ENCODE results near the gene PRR33. TPM values are rescaled to one million over a fixed set of nuclear protein-coding genes. Genes with fewer than 3 reads are reported as not detected.
"Not testable (repeated sequence)": the region's sequence is repeated elsewhere in the genome, so short reads cannot be mapped to it uniquely, and the experiment has no call there.

PRR33 gene
- not detected for total RNA-seq
- long read RNA-seq: 0 reads

- ATAC-seq (no peak), DNase-seq (no peak)
- intact Hi-C loops (cut with DNase I, micrococcal nuclease): loop anchor here (2.0 to 10.0 kb wide), 2 partner anchors 25 to 53 kb away; partner anchors contain the start of gene MRPL23 (in 1 of the 2)
These were observed at the start of gene PRR33 for GRCh38 chr11:1891831-1892115. Gene PRR33, minus strand, starts transcription at chr11:1891895. Its CDS starts 1,311 bp downstream, at chr11:1890584.

DNA sequence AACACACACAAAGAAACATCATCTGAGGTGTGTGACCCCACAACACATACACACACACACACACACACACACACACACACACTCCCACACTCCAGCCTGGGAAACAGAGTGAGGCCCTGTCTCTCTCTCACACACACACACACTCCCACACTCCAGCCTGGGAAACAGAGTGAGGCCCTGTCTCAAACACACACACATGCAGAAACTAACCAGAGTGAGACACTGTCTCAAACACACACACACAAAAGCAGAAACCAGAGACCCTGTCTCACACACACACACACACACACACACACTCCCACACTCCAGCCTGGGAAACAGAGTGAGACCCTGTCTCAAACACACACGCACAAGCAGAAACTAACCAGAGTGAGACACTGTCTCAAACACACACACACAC is 48.1 kb upstream of the PRR33 start:
- peak in 1 of 2 donors; percentile 10 for DNase-seq
- intact Hi-C loops (cut with DNase I, micrococcal nuclease): loop anchor here (1.0 to 10.0 kb wide), 2 partner anchors 45 kb away; partner anchors contain the start of gene PRR33 (in 1 of the 2)
- not testable (repeated sequence) for ATAC-seq

- intact Hi-C loops (cut with DNase I, micrococcal nuclease): loop anchor here in 1 of 2 donors (1.0 kb wide), 1 partner anchor 45 kb away; no protein-coding TSS in a partner anchor
- DNase-seq (peak; percentile 3 to 15), ATAC-seq (no peak)
These were observed 47.4 kb upstream of the PRR33 start for GRCh38 chr11:1939006-1939625.

- ATAC-seq (no peak), DNase-seq (peak; percentile 1 to 14)
- intact Hi-C loops (cut with DNase I, micrococcal nuclease): loop anchor here in 1 of 2 donors (1.0 kb wide), 1 partner anchor 44 kb away; no protein-coding TSS in a partner anchor
These were observed 46.8 kb upstream of the PRR33 start for GRCh38 chr11:1938343-1939005.

GRCh38 chr11:1937616-1938342 is 46.1 kb upstream of the PRR33 start:
- intact Hi-C loops (cut with DNase I, micrococcal nuclease): no loop called here
- peak; percentile 3 to 22 for DNase-seq
- no peak for ATAC-seq

GRCh38 chr11:1936781-1937615 is 45.3 kb upstream of the PRR33 start:
- intact Hi-C loops (cut with DNase I, micrococcal nuclease): no loop called here
- DNase-seq: peak; percentile 3 to 21
- ATAC-seq: no peak

DNA sequence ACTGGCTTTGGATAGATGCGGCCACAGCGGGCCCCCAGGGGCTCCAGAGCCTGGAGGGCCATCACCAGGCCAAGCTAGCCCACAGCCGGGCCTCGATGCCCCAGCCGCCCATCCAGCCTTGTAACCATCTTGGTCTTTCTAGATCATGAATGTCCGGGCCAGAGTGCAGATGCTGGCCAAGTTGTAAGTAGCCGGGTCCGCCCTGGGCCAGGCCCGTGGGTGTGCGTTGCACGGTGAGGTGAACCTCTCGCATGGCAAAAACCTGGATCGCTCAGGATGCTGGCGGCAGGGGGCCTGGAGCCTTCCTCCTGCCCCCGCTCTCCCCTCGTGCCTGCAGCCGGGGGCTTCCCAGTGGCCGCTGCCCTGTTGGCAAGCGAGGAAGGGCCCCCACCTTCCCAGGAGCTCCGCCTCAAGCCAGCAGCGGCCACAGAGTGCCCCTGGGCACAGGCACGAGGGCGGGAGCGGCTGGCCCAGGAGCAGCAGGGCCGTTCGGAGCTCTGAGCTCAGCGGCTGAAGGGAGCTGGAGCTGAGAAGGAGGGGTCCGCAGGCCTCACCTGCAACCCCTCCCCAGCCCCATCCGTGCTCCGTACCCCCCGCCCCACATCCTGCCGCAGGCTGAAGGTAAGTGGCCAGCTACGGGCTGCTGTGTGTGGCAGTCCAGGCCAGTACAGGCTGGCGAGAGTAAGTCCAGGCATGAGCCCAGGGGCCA is 44.5 kb upstream of the PRR33 start:
- DNase-seq: peak; percentile 1 to 10
- intact Hi-C loops (cut with DNase I, micrococcal nuclease): no loop called here
- ATAC-seq: no peak

DNA sequence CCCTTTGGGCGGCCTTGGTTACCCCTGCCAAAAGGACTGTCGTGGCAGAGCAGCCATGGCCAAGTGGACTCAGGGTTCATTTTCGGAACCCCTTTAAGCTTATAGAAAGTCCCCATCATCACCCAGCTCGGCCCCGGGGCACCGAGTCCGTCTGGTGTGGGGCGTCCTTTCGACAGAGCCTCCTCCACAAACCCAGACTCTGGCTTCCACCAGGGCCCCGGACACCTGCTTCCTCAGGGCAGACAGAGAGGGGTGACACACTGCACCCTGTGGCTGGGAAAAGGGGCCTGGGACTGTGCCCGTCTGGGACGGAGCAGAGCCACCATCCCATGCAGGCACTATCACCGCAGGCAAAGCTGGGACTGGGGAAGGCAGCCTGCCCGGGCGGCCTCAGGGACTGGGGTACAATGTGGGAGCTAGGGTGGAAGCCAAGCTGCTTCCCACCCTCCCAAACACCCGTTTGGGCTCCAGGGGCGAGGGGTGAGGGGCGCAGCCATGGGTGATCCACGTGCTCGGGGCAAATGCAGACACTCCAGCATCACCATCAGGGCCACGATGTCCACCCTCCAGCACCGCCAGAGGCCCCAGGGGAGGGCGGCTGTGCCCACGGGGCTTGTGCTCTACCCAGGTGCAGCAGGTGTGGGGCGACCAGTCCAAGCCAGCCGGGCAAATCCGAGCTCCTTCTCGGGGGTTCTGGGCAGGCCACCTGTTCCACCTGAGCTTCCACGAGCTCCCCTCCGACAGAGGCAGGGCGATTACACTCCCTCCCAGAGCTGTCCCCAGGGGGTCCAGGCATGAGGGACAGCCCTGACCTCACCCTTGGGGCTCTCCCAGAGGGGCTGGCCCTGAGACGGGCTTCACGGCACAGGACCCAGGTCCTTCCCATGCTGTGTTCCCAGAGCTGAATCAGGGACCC is 43.7 kb upstream of the PRR33 start:
- peak; percentile 0 to 14 for DNase-seq
- ATAC-seq: no peak

DNA sequence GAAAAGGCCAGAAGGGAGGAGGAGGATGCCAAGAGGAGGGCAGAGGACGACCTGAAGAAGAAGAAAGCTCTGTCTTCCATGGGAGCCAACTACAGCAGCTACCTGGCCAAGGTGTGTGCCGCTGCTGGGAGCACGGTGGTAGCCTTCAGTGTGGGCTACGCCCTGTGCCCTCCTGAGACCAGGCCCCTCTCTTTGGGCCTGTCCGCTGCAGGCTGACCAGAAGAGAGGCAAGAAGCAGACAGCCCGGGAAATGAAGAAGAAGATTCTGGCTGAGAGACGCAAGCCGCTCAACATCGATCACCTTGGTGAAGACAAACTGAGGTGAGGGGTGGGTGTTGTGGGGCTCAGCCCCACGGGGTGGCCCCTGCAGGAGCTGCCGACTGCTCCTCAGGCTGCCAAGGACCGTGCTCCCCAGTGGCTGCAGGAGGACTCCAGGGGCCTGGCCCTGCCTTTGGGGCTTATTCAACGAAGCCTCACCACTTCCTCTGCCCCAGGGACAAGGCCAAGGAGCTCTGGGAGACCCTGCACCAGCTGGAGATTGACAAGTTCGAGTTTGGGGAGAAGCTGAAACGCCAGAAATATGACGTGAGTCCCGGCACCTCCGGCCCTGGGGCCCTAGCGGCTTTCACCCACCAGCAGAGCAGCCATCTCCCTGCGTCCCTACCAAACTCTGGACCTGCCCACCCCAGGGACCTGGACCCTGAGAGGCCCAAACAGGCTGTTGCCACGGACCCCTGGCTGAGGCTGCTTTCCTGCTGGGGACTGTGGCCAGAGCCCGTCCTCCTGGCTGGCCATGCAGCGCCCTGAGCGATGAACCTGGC is 42.9 kb upstream of the PRR33 start:
- intact Hi-C loops (cut with DNase I, micrococcal nuclease): no loop called here
- ATAC-seq (no peak), DNase-seq (peak in 1 of 2 donors; percentile 8)

More for the DNA sequence above, 43.7 kb upstream of the PRR33 start:
- intact Hi-C loops (cut with DNase I, micrococcal nuclease): no loop called here

GRCh38 chr11:1933416-1934334 is 42.0 kb upstream of the PRR33 start:
- intact Hi-C loops (cut with DNase I, micrococcal nuclease): no loop called here
- ATAC-seq: no peak
- DNase-seq: peak in 1 of 2 donors; percentile 18

DNA sequence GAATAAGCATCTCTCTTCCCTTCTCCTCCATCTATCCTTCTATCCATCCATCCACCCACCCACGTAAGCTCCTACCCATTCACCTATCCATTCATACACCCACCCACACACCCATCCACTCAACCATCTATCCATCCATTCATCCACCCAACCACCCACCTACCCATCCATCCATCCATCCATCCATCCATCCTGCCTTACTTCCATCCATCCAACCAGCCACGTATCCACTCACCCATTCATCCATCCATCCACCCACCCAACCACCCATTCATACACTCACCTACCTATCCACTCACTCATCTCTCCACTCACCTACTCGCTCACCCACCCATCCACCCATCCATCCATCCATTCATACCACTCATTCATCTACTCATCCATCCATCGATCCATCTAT is 41.0 kb upstream of the PRR33 start:
- DNase-seq (no peak), ATAC-seq (no peak)
- intact Hi-C loops (cut with DNase I, micrococcal nuclease): no loop called here

- DNase-seq (peak in 1 of 2 donors; percentile 19), ATAC-seq (no peak)
- intact Hi-C loops (cut with DNase I, micrococcal nuclease): no loop called here
These were observed 40.4 kb upstream of the PRR33 start for GRCh38 chr11:1932105-1932480.

- intact Hi-C loops (cut with DNase I, micrococcal nuclease): no loop called here
- peak in 1 of 2 donors; percentile 22 for DNase-seq
- no peak for ATAC-seq
These were observed 39.8 kb upstream of the PRR33 start for GRCh38 chr11:1931341-1932104.

DNA sequence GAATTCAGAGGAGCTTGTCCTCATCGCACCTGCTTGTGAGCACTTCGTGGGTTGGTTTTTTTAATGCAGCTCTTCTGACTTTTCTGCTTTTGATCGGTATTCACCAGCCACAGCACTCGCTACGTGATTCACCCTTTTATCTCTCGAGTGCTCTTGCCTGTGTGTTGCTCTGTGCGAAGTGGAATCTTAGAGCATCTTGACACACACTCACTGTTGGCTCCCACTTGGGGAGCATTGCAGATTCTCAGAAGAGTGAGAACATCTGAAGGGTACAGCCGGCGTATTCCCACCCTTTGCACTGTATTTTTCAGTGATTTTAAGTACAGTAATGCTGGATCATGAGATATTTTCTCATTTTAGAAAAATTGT is 38.8 kb upstream of the PRR33 start:
- intact Hi-C loops (cut with DNase I, micrococcal nuclease): no loop called here
- DNase-seq: peak in 1 of 2 donors; percentile 8
- ATAC-seq: no peak

All from left colon (tissue), 2 donors.